ENCODE results near the gene GSTM2.

DNA sequence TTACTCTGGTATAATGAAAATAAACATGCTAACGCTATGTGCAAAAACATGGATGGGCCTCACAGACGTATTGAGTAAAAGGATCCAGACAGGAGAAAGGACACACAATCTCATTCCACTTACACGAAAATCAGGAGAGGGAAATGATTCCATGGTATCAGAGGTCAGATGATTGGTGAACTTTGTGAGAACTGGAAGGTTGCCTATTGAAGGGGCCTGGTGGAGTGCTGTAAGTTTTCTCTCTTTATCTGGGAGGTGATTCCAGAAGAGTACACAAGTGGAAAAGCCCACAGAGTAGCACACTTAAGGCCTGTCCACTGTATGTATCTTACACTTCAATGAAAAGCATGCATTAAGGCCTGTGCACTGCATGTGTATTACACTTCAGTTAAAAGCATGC, 9.6 kb downstream of the GSTM2 start:
- no peak for TF ChIP-seq GATA3 (IDR thresholded peaks at IDR 0.05; ENCODE audit: low read depth, low read length)
- TF ChIP-seq GATA2 (IDR thresholded peaks at IDR 0.05; ENCODE audit: low read depth, low read length) = no peak

Measured in SH-SY5Y (cell line).